ENCODE measurements around the gene POLR2E.

DNA sequence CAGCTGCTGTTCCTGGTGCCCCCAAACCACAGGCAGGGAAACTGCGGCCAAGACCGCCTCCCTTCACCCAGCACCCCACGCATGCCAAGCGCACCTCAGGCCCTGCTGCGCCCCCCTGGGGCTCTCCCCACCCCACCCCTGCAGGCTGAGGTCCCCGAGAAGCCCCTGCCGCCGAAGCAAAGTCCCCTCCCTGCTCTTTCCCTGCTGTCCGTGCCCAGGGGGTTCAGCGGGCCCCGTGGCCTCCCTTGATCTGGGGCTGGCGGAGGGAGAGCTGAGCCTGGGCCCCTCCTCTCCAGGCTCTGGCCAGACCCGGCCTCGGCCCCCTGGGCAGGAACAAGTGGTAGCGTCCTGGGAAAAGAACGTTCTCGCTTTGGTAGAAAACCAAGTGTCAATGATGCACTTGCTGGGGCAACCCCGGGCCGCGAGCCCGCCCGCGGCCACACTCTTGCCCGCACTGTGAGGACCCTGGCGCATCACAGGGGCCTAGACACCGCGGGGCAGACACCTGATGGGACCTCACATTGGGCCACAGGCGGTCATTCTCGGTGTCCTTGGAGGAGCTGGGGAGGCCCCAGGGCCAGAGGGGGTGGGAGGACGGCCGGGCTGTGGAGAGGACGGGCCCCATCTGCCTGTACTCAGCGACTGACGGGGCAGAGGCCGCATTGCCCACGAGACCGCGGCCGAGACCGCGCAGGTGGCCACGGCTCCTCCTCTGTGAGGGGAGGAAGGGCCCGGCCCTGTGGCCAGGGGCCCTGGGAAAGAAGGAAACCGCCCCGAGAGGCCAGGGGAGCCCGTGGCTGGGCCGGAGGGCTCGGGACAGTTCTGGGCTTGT lies 37.6 kb upstream of the POLR2E start:
- TF ChIP-seq, protein P1, sequence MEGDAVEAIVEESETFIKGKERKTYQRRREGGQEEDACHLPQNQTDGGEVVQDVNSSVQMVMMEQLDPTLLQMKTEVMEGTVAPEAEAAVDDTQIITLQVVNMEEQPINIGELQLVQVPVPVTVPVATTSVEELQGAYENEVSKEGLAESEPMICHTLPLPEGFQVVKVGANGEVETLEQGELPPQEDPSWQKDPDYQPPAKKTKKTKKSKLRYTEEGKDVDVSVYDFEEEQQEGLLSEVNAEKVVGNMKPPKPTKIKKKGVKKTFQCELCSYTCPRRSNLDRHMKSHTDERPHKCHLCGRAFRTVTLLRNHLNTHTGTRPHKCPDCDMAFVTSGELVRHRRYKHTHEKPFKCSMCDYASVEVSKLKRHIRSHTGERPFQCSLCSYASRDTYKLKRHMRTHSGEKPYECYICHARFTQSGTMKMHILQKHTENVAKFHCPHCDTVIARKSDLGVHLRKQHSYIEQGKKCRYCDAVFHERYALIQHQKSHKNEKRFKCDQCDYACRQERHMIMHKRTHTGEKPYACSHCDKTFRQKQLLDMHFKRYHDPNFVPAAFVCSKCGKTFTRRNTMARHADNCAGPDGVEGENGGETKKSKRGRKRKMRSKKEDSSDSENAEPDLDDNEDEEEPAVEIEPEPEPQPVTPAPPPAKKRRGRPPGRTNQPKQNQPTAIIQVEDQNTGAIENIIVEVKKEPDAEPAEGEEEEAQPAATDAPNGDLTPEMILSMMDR (IDR thresholded peaks at IDR 0.05), result no peak
- TF ChIP-seq POLR2A (IDR thresholded peaks at IDR 0.05), result no peak
